Upper lobe of left lung (tissue), 6 donors: Measurements from ENCODE around the gene MINDY2. TPM values are rescaled to one million over a fixed set of nuclear protein-coding genes. Genes with fewer than 3 reads are reported as not detected.

Experiments used
- ATAC-seq, 2 donors: fragments of 200-7000 bp; cut with Tn5 transposase; one replicate each; pipeline ENCODE4 v1.9.1; 2022; ENCODE audit warnings: mild to moderate bottlenecking in 2 of 2, moderate library complexity in 2 of 2; ENCODE audit not compliant: low FRiP score in 2 of 2
- DNase-seq, 2 donors: peaks; one replicate each; pipeline ENCODE4 v3.0.0-alpha.2; 2019 to 2020
- H3K27ac ChIP-seq, 4 donors: fragments of 200-600 bp; sonication (generic); one replicate each; pipeline ENCODE4 v1.5.1; 2016 to 2019
- H3K27me3 ChIP-seq, 4 donors: fragments of 200-600 bp; sonication (generic); one replicate each; pipeline ENCODE4 v1.5.1; 2017 to 2019
- H3K36me3 ChIP-seq, 4 donors: fragments of 200-600 bp; sonication (generic); one replicate each; pipeline ENCODE4 v1.5.1; 2016 to 2019
- H3K4me1 ChIP-seq, 4 donors: fragments of 200-600 bp; sonication (generic); one replicate each; pipeline ENCODE4 v1.5.1; 2018 to 2019
- H3K4me3 ChIP-seq, 4 donors: fragments of 200-600 bp; sonication (generic); one replicate each; pipeline ENCODE4 v1.5.1; 2017 to 2019; ENCODE audit warnings: mild to moderate bottlenecking in 2 of 4, moderate library complexity in 1 of 4
- H3K9me3 ChIP-seq, 4 donors: fragments of 200-600 bp; sonication (generic); one replicate each; pipeline ENCODE4 v1.5.1; 2018 to 2019
- CTCF ChIP-seq, 6 experiments: fragments of 450-650 bp in 4 of 6; fragments of 200-600 bp in 2 of 6; sonication (generic) in 2 of 6; IDR thresholded peaks; one replicate each; pipeline ENCODE4 v1.5.1; 2016 to 2019; ENCODE audit warnings: antibody characterized with exemption in 6 of 6
- EP300 ChIP-seq, 4 donors: sonication (generic); formaldehyde crosslinking; IDR thresholded peaks; one replicate each; pipeline ENCODE4 v1.5.1; 2017; ENCODE audit warnings: antibody characterized with exemption in 4 of 4, control low read depth in 2 of 4
- POLR2A ChIP-seq, 4 donors: fragments of 450-650 bp; IDR thresholded peaks; one replicate each; pipeline ENCODE4 v1.5.1; 2016 to 2017; ENCODE audit warnings: antibody characterized with exemption in 4 of 4, mild to moderate bottlenecking in 2 of 4
- POLR2AphosphoS5 ChIP-seq, 2 donors: sonication (generic); formaldehyde crosslinking; IDR thresholded peaks; one replicate each; pipeline ENCODE4 v1.5.1; 2017; ENCODE audit warnings: antibody characterized with exemption in 2 of 2
- WGBS, 2 donors: methylation state at CpG; one replicate each; pipeline ENCODE4 v1.1.5; 2017 to 2018; 5-methylcytosine and 5-hydroxymethylcytosine counted together
- total RNA-seq, 6 donors: library from RNA; depleted of rRNA in 4 of 6; stranded (reverse); fragments of >200 nt in 4 of 6; gene quantifications; one replicate each; pipeline versions ENCODE4 v1.1.0 to v1.2.1, GENCODE V29; 2016 to 2021
- donor health status: DM: no; HTN: no; CAD: no; lungs with moderate emphysema.
- donor health status: DM: no; HTN: yes; CAD: no; lungs with severe emphysema.

MINDY2 gene
- total RNA-seq, 6 donors from 2014 or later = 20.5 to 38.5 (median 29.9) TPM

GRCh38 chr15:58738046-58738707 is 32.9 kb upstream of the MINDY2 start:
- no peaks in the 10 kb centered on the region for H3K36me3 ChIP-seq
- peak overlapping the region in 1 of 4 donors; percentile 49 for H3K27ac ChIP-seq
- no peaks in the 10 kb centered on the region for H3K9me3 ChIP-seq
- no peaks in the 10 kb centered on the region for H3K27me3 ChIP-seq
- WGBS, 2 donors = 30 to 38% methylated on average over 1 of the region's 1 CpG
- no peak overlapping the region for H3K4me3 ChIP-seq
- H3K4me1 ChIP-seq = peaks cover 17 to 52% (median 30%) of the 10 kb centered on the region in 4 donors
- DNase-seq = no peak
- peak in 1 of 2 donors; percentile 63 for ATAC-seq
- TF ChIP-seq POLR2A (IDR thresholded peaks at IDR 0.05) = no peak
- TF ChIP-seq POLR2AphosphoS5 (IDR thresholded peaks at IDR 0.05) = no peak
- TF ChIP-seq EP300 (IDR thresholded peaks at IDR 0.05) = no peak
- no peak for TF ChIP-seq CTCF (IDR thresholded peaks at IDR 0.05)

- no peaks in the 10 kb centered on the region for H3K9me3 ChIP-seq
- no peak for DNase-seq
- H3K4me3 ChIP-seq = no peak overlapping the region
- H3K4me1 ChIP-seq = peaks cover 17 to 52% (median 34%) of the 10 kb centered on the region in 4 donors
- no peak for TF ChIP-seq EP300 (IDR thresholded peaks at IDR 0.05)
- no peak for TF ChIP-seq CTCF (IDR thresholded peaks at IDR 0.05)
- TF ChIP-seq POLR2AphosphoS5 (IDR thresholded peaks at IDR 0.05) = no peak
- TF ChIP-seq POLR2A (IDR thresholded peaks at IDR 0.05) = no peak
- no peak overlapping the region for H3K27ac ChIP-seq
- no peaks in the 10 kb centered on the region for H3K36me3 ChIP-seq
- no peak for ATAC-seq
- H3K27me3 ChIP-seq = no peaks in the 10 kb centered on the region
- WGBS, 2 donors = 92 to 93% methylated on average over 4 of the region's 4 CpGs
Measured at GRCh38 chr15:58740436-58740835, 30.7 kb upstream of the MINDY2 start.

GRCh38 chr15:58741032-58741431 is 30.1 kb upstream of the MINDY2 start:
- no peak overlapping the region for H3K27ac ChIP-seq
- WGBS, 2 donors = 90 to 93% methylated on average over 2 of the region's 2 CpGs
- ATAC-seq (no peak), DNase-seq (no peak)
- no peak overlapping the region for H3K4me3 ChIP-seq
- no peak for TF ChIP-seq POLR2A (IDR thresholded peaks at IDR 0.05)
- H3K4me1 ChIP-seq = peaks cover 19 to 57% (median 40%) of the 10 kb centered on the region in 4 donors
- H3K9me3 ChIP-seq = no peaks in the 10 kb centered on the region
- no peaks in the 10 kb centered on the region for H3K36me3 ChIP-seq
- no peaks in the 10 kb centered on the region for H3K27me3 ChIP-seq

GRCh38 chr15:58742022-58742813 is 28.9 kb upstream of the MINDY2 start:
- 59 to 61% methylated on average over 8 of the region's 8 CpGs for WGBS, 2 donors
- Histone ChIP-seq H3K4me3 (no peak overlapping the region), H3K36me3 (no peaks in the 10 kb centered on the region), H3K4me1 (peaks cover 24 to 65% (median 51%) of the 10 kb centered on the region in 4 donors), H3K27me3 (no peaks in the 10 kb centered on the region), H3K9me3 (no peaks in the 10 kb centered on the region), H3K27ac (peak overlapping the region in 2 of 4 donors; percentile 10 to 38)
- ATAC-seq (peak; percentile 32 to 73), DNase-seq (peak in 1 of 2 donors; percentile 59)
- TF ChIP-seq POLR2AphosphoS5 (IDR thresholded peaks at IDR 0.05) (peak in 1 of 2 donors; percentile 32), CTCF (IDR thresholded peaks at IDR 0.05) (no peak), EP300 (IDR thresholded peaks at IDR 0.05) (peak in 3 of 4 donors; percentile 27 to 63 (median 57)), POLR2A (IDR thresholded peaks at IDR 0.05) (no peak)

- no peak for TF ChIP-seq CTCF (IDR thresholded peaks at IDR 0.05)
- TF ChIP-seq EP300 (IDR thresholded peaks at IDR 0.05) = no peak
- no peak for TF ChIP-seq POLR2A (IDR thresholded peaks at IDR 0.05)
- TF ChIP-seq POLR2AphosphoS5 (IDR thresholded peaks at IDR 0.05) = no peak
- WGBS, 2 donors = 84 to 88% methylated on average over 5 of the region's 5 CpGs
- no peak for ATAC-seq
- Histone ChIP-seq H3K36me3 (no peaks in the 10 kb centered on the region), H3K4me3 (no peak overlapping the region), H3K27ac (peak overlapping the region in 3 of 4 donors; percentile 1 to 38 (median 10)), H3K27me3 (no peaks in the 10 kb centered on the region), H3K4me1 (peaks cover 23 to 62% (median 54%) of the 10 kb centered on the region in 4 donors), H3K9me3 (no peaks in the 10 kb centered on the region)
- no peak for DNase-seq
Measured at GRCh38 chr15:58742819-58743502, 28.1 kb upstream of the MINDY2 start.
